ENCODE results near the gene AFG3L2.

The AFG3L2 gene

DNA sequence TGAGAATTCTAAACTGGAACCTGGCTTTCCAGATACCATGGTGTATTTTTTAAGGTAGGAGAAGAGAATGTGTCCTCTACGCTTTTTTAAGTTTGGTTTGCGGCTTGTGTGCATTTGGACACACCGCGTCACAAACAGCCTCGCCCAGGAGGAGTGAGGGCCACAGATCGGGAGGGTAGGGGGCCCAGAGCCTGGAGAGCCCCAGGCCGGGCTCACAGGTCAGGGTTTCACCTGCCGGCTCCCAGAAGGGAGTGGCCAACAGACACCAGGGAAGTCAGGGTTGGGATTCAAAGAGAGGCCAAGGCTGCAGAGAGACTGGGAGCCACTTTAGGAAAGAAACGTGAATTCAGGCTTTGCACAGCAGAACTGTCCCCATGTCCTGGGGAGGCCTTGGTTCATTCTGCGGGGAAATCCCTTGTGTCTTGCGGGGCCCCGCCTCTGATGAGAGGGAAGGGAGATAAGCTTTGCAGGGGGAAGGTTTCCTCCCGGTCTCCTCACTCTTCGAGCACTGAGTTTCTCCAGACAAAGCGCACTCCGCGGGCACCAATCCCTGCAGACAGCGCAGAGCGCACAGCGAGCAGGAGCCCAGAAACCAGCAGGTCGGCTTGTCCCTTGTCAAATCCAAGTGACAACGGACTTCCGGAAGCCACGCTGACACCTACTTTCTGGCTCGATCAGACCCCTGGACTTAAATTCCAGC lies 70.9 kb downstream of the AFG3L2 start:
- TF ChIP-seq SIN3A (IDR thresholded peaks at IDR 0.05; ENCODE audit: borderline replicate concordance, insufficient read depth, low read length) (no peak), TAF1 (IDR thresholded peaks at IDR 0.05; ENCODE audit: borderline replicate concordance, insufficient read depth, low read length) (no peak), FOXP2 (optimal IDR thresholded peaks at IDR 0.05; ENCODE audit: borderline replicate concordance, extremely low read depth, extremely low read length, insufficient read depth) (no peak), POLR2AphosphoS5 (IDR thresholded peaks at IDR 0.05; ENCODE audit: low read depth, low read length) (no peak)
- TF ChIP-seq, protein P1, sequence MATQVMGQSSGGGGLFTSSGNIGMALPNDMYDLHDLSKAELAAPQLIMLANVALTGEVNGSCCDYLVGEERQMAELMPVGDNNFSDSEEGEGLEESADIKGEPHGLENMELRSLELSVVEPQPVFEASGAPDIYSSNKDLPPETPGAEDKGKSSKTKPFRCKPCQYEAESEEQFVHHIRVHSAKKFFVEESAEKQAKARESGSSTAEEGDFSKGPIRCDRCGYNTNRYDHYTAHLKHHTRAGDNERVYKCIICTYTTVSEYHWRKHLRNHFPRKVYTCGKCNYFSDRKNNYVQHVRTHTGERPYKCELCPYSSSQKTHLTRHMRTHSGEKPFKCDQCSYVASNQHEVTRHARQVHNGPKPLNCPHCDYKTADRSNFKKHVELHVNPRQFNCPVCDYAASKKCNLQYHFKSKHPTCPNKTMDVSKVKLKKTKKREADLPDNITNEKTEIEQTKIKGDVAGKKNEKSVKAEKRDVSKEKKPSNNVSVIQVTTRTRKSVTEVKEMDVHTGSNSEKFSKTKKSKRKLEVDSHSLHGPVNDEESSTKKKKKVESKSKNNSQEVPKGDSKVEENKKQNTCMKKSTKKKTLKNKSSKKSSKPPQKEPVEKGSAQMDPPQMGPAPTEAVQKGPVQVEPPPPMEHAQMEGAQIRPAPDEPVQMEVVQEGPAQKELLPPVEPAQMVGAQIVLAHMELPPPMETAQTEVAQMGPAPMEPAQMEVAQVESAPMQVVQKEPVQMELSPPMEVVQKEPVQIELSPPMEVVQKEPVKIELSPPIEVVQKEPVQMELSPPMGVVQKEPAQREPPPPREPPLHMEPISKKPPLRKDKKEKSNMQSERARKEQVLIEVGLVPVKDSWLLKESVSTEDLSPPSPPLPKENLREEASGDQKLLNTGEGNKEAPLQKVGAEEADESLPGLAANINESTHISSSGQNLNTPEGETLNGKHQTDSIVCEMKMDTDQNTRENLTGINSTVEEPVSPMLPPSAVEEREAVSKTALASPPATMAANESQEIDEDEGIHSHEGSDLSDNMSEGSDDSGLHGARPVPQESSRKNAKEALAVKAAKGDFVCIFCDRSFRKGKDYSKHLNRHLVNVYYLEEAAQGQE (IDR thresholded peaks at IDR 0.05; ENCODE audit: insufficient read depth in 1 of 2, low read depth in 2 of 2, low read length in 2 of 2): no peak

DNA sequence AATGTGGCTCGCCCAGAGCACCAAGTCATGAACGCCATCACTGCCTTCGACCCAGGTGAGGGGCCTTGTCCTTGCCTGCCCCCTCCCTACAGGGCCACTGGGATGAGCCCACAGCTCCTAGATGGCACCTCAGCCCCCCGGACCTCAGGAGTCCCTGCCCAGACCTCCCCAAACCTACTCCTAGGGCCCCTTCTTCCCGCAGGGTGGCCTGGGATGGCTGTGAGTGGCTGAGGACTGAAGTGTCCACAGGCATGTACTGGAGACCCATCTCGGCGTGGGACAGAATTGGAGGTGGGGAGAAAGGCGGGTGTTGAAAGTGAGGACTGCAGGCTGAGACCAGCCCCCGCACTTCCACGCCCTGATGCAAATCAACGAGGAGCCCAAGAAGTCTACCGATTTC lies 71.8 kb downstream of the AFG3L2 start:
- TF ChIP-seq, protein P1 (IDR thresholded peaks at IDR 0.05; ENCODE audit: insufficient read depth in 1 of 2, low read depth in 2 of 2, low read length in 2 of 2): no peak
- TF ChIP-seq TAF1 (IDR thresholded peaks at IDR 0.05; ENCODE audit: borderline replicate concordance, insufficient read depth, low read length) (no peak), POLR2AphosphoS5 (IDR thresholded peaks at IDR 0.05; ENCODE audit: low read depth, low read length) (no peak), SIN3A (IDR thresholded peaks at IDR 0.05; ENCODE audit: borderline replicate concordance, insufficient read depth, low read length) (no peak), FOXP2 (optimal IDR thresholded peaks at IDR 0.05; ENCODE audit: borderline replicate concordance, extremely low read depth, extremely low read length, insufficient read depth) (no peak)

DNA sequence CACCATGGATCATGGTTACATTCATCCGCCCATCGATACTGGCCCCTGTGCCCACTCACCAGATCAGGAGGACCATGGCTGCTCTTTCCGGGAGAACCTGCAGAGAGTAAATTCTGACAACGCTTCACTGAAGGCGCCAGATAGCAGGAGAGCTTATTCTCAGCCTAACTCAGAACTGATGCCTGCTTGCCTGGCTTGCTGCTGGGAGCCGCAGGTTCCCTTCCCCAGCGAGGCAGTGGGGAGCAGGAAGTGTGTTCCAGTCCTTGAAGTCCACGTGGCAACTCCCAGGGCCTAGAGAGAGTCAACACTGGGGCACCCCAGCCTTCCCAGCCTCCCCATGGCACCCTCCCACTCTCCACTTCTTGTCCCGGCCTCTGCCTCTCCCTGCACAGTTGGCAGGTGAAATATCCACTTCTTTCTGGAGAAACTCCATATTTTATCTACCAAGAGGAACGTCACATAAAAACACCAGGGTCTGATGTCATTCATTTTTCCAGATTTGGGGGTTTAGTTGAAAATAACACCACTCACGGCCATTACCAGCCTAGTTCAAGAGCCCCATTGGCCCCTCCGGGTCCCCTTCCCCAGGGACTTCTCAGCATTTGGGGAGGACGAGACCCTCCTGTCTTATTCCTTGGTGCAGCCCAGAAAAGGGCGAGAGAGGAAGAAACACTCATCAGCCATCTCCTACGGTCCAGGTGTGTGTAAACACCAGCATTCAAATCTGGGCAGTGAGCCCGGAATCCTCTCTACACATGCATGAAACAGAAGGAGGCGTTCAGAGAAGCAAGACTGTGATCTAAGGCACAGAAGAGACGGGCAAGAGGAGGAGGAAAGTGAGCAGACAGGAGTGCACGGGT lies 72.4 kb downstream of the AFG3L2 start:
- TF ChIP-seq, protein P1 (IDR thresholded peaks at IDR 0.05; ENCODE audit: insufficient read depth in 1 of 2, low read depth in 2 of 2, low read length in 2 of 2): no peak
- TF ChIP-seq TAF1 (IDR thresholded peaks at IDR 0.05; ENCODE audit: borderline replicate concordance, insufficient read depth, low read length): no peak
- no peak for TF ChIP-seq POLR2AphosphoS5 (IDR thresholded peaks at IDR 0.05; ENCODE audit: low read depth, low read length)
- no peak for TF ChIP-seq SIN3A (IDR thresholded peaks at IDR 0.05; ENCODE audit: borderline replicate concordance, insufficient read depth, low read length)
- no peak for TF ChIP-seq FOXP2 (optimal IDR thresholded peaks at IDR 0.05; ENCODE audit: borderline replicate concordance, extremely low read depth, extremely low read length, insufficient read depth)

DNA sequence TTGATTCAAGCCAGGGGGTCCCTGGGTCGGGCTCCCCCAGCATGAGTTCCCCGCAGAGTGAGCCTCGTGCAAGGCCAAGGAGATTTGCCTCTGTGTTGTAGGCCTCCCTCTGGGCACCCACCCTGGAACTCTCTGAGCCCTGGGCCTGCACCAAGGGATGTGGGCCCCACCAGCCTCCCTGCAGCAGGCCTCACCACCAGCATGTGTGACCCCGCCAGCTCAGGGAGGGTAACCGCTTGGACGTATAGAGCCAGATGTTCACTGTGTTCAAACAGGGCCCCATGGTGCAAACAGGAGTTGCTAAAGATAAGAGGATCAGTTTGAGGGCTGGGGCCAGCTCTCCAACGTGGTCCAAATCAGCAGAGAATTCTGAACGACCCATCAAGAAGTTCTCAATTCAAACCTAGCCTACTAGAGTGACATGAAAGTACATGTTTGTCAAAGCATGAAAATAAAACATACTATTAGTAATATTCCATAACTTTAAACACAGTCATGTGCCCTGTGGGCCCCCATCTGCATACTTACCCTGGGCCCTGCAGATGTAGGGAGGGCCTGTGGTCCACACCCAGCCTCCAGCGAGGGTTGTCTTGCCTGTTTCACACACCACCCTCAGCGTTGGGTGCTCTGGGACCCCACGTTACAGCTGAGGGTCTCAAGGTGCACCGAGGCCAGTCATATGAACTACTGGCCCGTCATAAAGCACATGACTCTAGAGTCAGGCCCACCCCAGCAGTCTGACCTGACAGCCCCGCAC lies 74.5 kb downstream of the AFG3L2 start:
- TF ChIP-seq FOXP2 (optimal IDR thresholded peaks at IDR 0.05; ENCODE audit: borderline replicate concordance, extremely low read depth, extremely low read length, insufficient read depth) (no peak), SIN3A (IDR thresholded peaks at IDR 0.05; ENCODE audit: borderline replicate concordance, insufficient read depth, low read length) (no peak), POLR2AphosphoS5 (IDR thresholded peaks at IDR 0.05; ENCODE audit: low read depth, low read length) (no peak)
- TF ChIP-seq, protein P1 (IDR thresholded peaks at IDR 0.05; ENCODE audit: insufficient read depth in 1 of 2, low read depth in 2 of 2, low read length in 2 of 2): no peak

All from PFSK-1 (cell line).